Measurements from ENCODE around the gene MBL2.

The MBL2 gene

DNA sequence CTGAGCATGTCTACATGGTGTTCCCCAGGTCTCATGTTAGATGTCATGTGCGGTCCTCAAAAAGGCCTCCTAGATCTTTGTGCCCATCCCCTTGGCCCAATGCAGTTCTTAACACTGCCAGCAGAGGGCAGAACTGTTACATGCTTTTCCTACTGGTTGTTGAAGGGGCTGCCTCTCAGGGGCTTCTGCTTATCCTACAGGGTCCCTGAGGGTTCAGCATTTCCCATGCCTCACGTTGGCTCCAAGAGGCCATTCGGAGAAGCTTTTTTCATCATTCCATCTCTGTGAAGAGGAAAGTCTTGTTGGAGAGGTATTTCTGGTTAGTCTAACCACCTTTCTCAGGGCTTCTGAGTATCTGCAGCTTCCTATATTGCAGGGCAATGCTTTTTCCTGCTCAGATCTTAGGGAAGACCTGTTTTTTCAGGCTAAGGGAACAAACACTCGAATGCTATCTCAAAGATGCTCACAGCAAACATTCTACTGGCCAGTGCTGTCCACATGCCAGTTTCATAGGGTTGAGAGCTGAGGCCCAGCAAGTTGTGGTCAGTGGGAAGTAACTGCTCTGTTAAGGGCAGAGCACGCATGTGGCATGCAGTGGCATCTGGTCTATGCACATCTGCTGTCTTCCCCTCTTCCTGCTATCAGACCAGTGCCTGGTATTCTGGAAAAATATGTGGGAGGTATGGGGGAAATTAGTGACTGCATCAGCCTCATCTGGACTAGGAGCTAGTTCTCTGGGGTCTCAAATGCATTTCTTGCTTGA lies 31.5 kb downstream of the MBL2 start:
- Histone ChIP-seq H3K4me1 (ENCODE audit: control insufficient read depth in 1 of 2, insufficient read depth in 2 of 2, low read length in 2 of 2) (no peaks in the 10 kb centered on the region), H3K4me2 (ENCODE audit: low read length) (no peak overlapping the region), H2AFZ (ENCODE audit: insufficient read depth, low read length, poor library complexity) (no peak overlapping the region), H2BK120ac (ENCODE audit: insufficient read depth, low read length, poor library complexity) (no peak overlapping the region), H3K18ac (ENCODE audit: low read length) (no peak overlapping the region), H3K9me3 (ENCODE audit: insufficient read depth, low read depth, low read length) (no peaks in the 10 kb centered on the region), H3K4me3 (ENCODE audit: low read depth, low read length) (no peak overlapping the region), H3K27me3 (ENCODE audit: insufficient read depth, low read length) (no peaks in the 10 kb centered on the region), H4K12ac (ENCODE audit: low read depth, low read length) (no peak overlapping the region), H3K36me3 (ENCODE audit: control insufficient read depth in 1 of 2, insufficient read depth in 2 of 2, low read length in 2 of 2) (no peaks in the 10 kb centered on the region), H3K9ac (ENCODE audit: low read length) (no peak overlapping the region), H2BK12ac (ENCODE audit: low read length) (no peak overlapping the region), H3K79me1 (ENCODE audit: low read length) (no peaks in the 10 kb centered on the region), H3K14ac (ENCODE audit: low read length) (no peak overlapping the region), H3K23ac (ENCODE audit: low read length) (no peak overlapping the region), H3K4ac (ENCODE audit: low read depth, low read length) (no peak overlapping the region), H2AK5ac (ENCODE audit: low read length) (no peak overlapping the region), H4K91ac (ENCODE audit: low read depth, low read length) (no peak overlapping the region), H2BK5ac (ENCODE audit: low read depth, low read length, poor library complexity) (no peak overlapping the region), H4K8ac (ENCODE audit: low read depth, low read length) (no peak overlapping the region), H3K27ac (ENCODE audit: low read depth, low read length) (no peak overlapping the region), H3K79me2 (ENCODE audit: control insufficient read depth, insufficient read depth, low read length, poor library complexity) (no peaks in the 10 kb centered on the region)
- no CpG with 5 or more reads among the region's 5 CpGs for WGBS (ENCODE audit: extremely low coverage, insufficient coverage, insufficient read length)
- DNase-seq, result peak; percentile 53 to 74

DNA sequence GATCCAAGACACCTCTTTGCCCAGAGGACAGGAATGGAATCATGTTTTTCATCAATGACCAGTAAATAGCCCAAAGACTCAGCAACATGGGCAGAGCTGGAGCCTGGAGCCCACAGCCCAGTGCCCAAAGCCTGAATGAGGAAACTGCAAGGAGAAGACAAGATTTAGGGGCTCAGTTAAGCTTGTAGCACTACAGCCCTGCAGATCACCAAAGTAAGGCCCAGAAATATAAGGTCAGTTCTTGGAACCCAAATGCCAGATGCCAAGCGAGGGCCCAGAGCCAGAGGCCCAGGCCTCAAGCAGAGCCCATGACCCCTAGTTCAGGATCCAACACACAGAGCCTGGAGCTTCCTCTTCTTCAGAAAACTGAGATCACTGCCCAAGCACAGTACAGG lies 32.4 kb downstream of the MBL2 start:
- H3K36me3 ChIP-seq (ENCODE audit: control insufficient read depth in 1 of 2, insufficient read depth in 2 of 2, low read length in 2 of 2), result no peaks in the 10 kb centered on the region
- H3K14ac ChIP-seq (ENCODE audit: low read length), result no peak overlapping the region
- no peak for DNase-seq
- no peak overlapping the region for H2BK5ac ChIP-seq (ENCODE audit: low read depth, low read length, poor library complexity)
- no peak overlapping the region for H2AK5ac ChIP-seq (ENCODE audit: low read length)
- H3K9ac ChIP-seq (ENCODE audit: low read length), result no peak overlapping the region
- H3K23ac ChIP-seq (ENCODE audit: low read length), result no peak overlapping the region
- H2AFZ ChIP-seq (ENCODE audit: insufficient read depth, low read length, poor library complexity), result no peak overlapping the region
- no CpG with 5 or more reads among the region's 1 CpG for WGBS (ENCODE audit: extremely low coverage, insufficient coverage, insufficient read length)
- H2BK120ac ChIP-seq (ENCODE audit: insufficient read depth, low read length, poor library complexity), result no peak overlapping the region
- no peaks in the 10 kb centered on the region for H3K4me1 ChIP-seq (ENCODE audit: control insufficient read depth in 1 of 2, insufficient read depth in 2 of 2, low read length in 2 of 2)
- no peak overlapping the region for H3K4me3 ChIP-seq (ENCODE audit: low read depth, low read length)
- no peak overlapping the region for H2BK12ac ChIP-seq (ENCODE audit: low read length)
- H3K4ac ChIP-seq (ENCODE audit: low read depth, low read length), result no peak overlapping the region
- no peak overlapping the region for H3K27ac ChIP-seq (ENCODE audit: low read depth, low read length)
- no peak overlapping the region for H3K4me2 ChIP-seq (ENCODE audit: low read length)
- H3K18ac ChIP-seq (ENCODE audit: low read length), result no peak overlapping the region
- H3K9me3 ChIP-seq (ENCODE audit: insufficient read depth, low read depth, low read length), result no peaks in the 10 kb centered on the region
- no peaks in the 10 kb centered on the region for H3K79me1 ChIP-seq (ENCODE audit: low read length)
- no peaks in the 10 kb centered on the region for H3K79me2 ChIP-seq (ENCODE audit: control insufficient read depth, insufficient read depth, low read length, poor library complexity)
- H3K27me3 ChIP-seq (ENCODE audit: insufficient read depth, low read length), result no peaks in the 10 kb centered on the region
- H4K8ac ChIP-seq (ENCODE audit: low read depth, low read length), result no peak overlapping the region
- no peak overlapping the region for H4K91ac ChIP-seq (ENCODE audit: low read depth, low read length)
- H4K12ac ChIP-seq (ENCODE audit: low read depth, low read length), result no peak overlapping the region

DNA sequence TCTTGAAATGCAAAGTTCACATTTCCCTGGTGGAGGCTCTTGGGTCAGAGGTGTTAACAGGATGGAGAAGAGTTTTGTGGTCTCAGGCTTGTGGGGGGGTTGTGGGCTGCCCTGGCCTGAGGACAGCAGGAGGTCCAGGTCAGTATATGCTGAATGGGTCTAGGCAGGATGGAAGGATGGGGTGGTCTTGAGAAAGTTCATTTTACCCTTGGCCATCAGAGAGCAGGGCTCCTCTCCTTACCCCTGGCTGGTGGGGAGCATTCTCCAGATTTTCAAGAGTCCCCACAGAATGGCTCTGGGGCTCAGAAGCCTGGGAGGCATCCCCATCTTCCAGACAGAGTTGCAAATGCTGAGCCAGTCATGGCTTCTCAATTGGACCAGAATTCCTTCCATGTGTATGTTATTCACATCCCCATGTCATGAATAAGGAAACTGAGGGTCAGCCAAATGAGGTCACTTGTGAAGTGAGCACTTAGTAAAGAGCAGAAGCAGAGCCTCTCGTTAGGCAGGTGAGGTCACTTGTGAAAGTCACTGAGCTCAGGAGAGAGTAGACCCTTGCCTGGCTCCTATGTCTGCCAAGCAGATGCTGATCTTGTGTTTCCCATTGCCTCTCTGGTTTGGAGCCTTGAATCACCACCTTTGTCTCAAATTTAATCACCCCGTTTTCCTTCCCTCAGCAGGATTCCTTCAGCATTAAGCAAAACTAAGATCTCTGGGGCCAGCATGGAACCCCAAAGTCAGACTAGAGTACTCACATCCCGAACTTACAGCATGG lies 33.0 kb downstream of the MBL2 start:
- H2AFZ ChIP-seq (ENCODE audit: insufficient read depth, low read length, poor library complexity), result no peak overlapping the region
- H2BK5ac ChIP-seq (ENCODE audit: low read depth, low read length, poor library complexity), result no peak overlapping the region
- H3K27me3 ChIP-seq (ENCODE audit: insufficient read depth, low read length), result no peaks in the 10 kb centered on the region
- H2BK12ac ChIP-seq (ENCODE audit: low read length), result no peak overlapping the region
- H3K4ac ChIP-seq (ENCODE audit: low read depth, low read length), result no peak overlapping the region
- no peak overlapping the region for H4K8ac ChIP-seq (ENCODE audit: low read depth, low read length)
- H3K36me3 ChIP-seq (ENCODE audit: control insufficient read depth in 1 of 2, insufficient read depth in 2 of 2, low read length in 2 of 2), result no peaks in the 10 kb centered on the region
- H3K18ac ChIP-seq (ENCODE audit: low read length), result no peak overlapping the region
- no peak for DNase-seq
- H2BK120ac ChIP-seq (ENCODE audit: insufficient read depth, low read length, poor library complexity), result no peak overlapping the region
- no CpG with 5 or more reads among the region's 3 CpGs for WGBS (ENCODE audit: extremely low coverage, insufficient coverage, insufficient read length)
- H3K27ac ChIP-seq (ENCODE audit: low read depth, low read length), result no peak overlapping the region
- H4K91ac ChIP-seq (ENCODE audit: low read depth, low read length), result no peak overlapping the region
- no peak overlapping the region for H3K4me2 ChIP-seq (ENCODE audit: low read length)
- H2AK5ac ChIP-seq (ENCODE audit: low read length), result no peak overlapping the region
- H3K9ac ChIP-seq (ENCODE audit: low read length), result no peak overlapping the region
- H3K23ac ChIP-seq (ENCODE audit: low read length), result no peak overlapping the region
- no peaks in the 10 kb centered on the region for H3K79me1 ChIP-seq (ENCODE audit: low read length)
- no peak overlapping the region for H4K12ac ChIP-seq (ENCODE audit: low read depth, low read length)
- no peaks in the 10 kb centered on the region for H3K4me1 ChIP-seq (ENCODE audit: control insufficient read depth in 1 of 2, insufficient read depth in 2 of 2, low read length in 2 of 2)
- H3K14ac ChIP-seq (ENCODE audit: low read length), result no peak overlapping the region
- H3K4me3 ChIP-seq (ENCODE audit: low read depth, low read length), result no peak overlapping the region
- no peaks in the 10 kb centered on the region for H3K9me3 ChIP-seq (ENCODE audit: insufficient read depth, low read depth, low read length)
- H3K79me2 ChIP-seq (ENCODE audit: control insufficient read depth, insufficient read depth, low read length, poor library complexity), result no peaks in the 10 kb centered on the region

DNA sequence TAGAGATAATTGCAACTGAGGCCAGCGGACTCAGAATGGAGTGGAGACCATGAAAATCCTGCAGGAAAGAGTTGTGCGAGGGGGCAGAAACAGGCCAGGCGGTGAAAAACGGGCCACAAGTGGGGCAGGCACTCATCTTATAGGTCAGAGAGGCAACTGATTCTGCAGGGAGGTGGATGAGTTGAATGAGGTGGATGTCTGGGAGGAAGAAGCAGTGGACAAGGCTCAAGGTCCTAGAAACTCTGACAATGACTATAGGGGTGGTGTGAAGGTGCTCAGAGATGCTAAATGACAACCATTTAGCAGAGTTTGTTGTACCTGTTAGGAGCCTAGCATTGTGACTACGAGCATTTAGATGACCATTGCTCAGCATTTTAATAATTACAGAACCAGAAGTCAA lies 33.6 kb downstream of the MBL2 start:
- Histone ChIP-seq H3K4me2 (ENCODE audit: low read length) (no peak overlapping the region), H3K79me1 (ENCODE audit: low read length) (no peaks in the 10 kb centered on the region), H3K9me3 (ENCODE audit: insufficient read depth, low read depth, low read length) (no peaks in the 10 kb centered on the region), H3K4me3 (ENCODE audit: low read depth, low read length) (no peak overlapping the region), H3K36me3 (ENCODE audit: control insufficient read depth in 1 of 2, insufficient read depth in 2 of 2, low read length in 2 of 2) (no peaks in the 10 kb centered on the region), H3K9ac (ENCODE audit: low read length) (no peak overlapping the region), H4K91ac (ENCODE audit: low read depth, low read length) (no peak overlapping the region), H3K27me3 (ENCODE audit: insufficient read depth, low read length) (no peaks in the 10 kb centered on the region), H3K18ac (ENCODE audit: low read length) (no peak overlapping the region), H3K79me2 (ENCODE audit: control insufficient read depth, insufficient read depth, low read length, poor library complexity) (no peaks in the 10 kb centered on the region), H3K27ac (ENCODE audit: low read depth, low read length) (no peak overlapping the region), H2BK5ac (ENCODE audit: low read depth, low read length, poor library complexity) (no peak overlapping the region), H4K8ac (ENCODE audit: low read depth, low read length) (no peak overlapping the region), H2AK5ac (ENCODE audit: low read length) (no peak overlapping the region), H2BK12ac (ENCODE audit: low read length) (no peak overlapping the region), H2BK120ac (ENCODE audit: insufficient read depth, low read length, poor library complexity) (no peak overlapping the region), H3K4ac (ENCODE audit: low read depth, low read length) (no peak overlapping the region), H3K4me1 (ENCODE audit: control insufficient read depth in 1 of 2, insufficient read depth in 2 of 2, low read length in 2 of 2) (no peaks in the 10 kb centered on the region), H4K12ac (ENCODE audit: low read depth, low read length) (no peak overlapping the region), H3K23ac (ENCODE audit: low read length) (no peak overlapping the region), H2AFZ (ENCODE audit: insufficient read depth, low read length, poor library complexity) (no peak overlapping the region), H3K14ac (ENCODE audit: low read length) (no peak overlapping the region)
- no CpG with 5 or more reads among the region's 5 CpGs for WGBS (ENCODE audit: extremely low coverage, insufficient coverage, insufficient read length)
- no peak for DNase-seq

Data from trophoblast cell (in vitro differentiated cells and primary cell).